HAP-1 (cell line): Measurements from ENCODE around the gene RTL1.

Experiments
- DNase-seq, 2 experiments: peaks; one replicate each; pipeline ENCODE4 v3.0.0-alpha.2; 2016 to 2020; ENCODE audit warnings: low spot score in 2 of 2
- H3K27me3 ChIP-seq: fragments of 250-450 bp; sonication (Bioruptor Pico); 2 replicates; pipeline ENCODE4 v1.5.1; 2020; ENCODE audit warnings: low read depth, mild to moderate bottlenecking, moderate library complexity
- H3K36me3 ChIP-seq: fragments of 250-450 bp; sonication (Bioruptor Pico); replicated peaks from 2 replicates; pipeline ENCODE4 v1.5.1; 2020; ENCODE audit warnings: mild to moderate bottlenecking
- H3K4me1 ChIP-seq: fragments of 250-450 bp; sonication (Bioruptor Pico); 2 replicates; pipeline ENCODE4 v1.5.1; 2020; ENCODE audit warnings: mild to moderate bottlenecking
- H3K4me3 ChIP-seq: fragments of 250-450 bp; sonication (Bioruptor Pico); 2 replicates; pipeline ENCODE4 v1.5.1; 2020; ENCODE audit warnings: mild to moderate bottlenecking, moderate library complexity
- H3K9me3 ChIP-seq: fragments of 250-450 bp; sonication (Bioruptor Pico); 2 replicates; pipeline ENCODE4 v1.5.1; 2020; ENCODE audit warnings: mild to moderate bottlenecking, moderate library complexity
- in situ Hi-C: fragments of 300-500 bp; cut with MboI; formaldehyde crosslinking; loops from 3 replicates; pipeline ENCODE4 v1.14.3; 2020; ENCODE audit warnings: low sequenced_read_pairs, inconsistent platforms, mixed read lengths

Gene RTL1

DNA sequence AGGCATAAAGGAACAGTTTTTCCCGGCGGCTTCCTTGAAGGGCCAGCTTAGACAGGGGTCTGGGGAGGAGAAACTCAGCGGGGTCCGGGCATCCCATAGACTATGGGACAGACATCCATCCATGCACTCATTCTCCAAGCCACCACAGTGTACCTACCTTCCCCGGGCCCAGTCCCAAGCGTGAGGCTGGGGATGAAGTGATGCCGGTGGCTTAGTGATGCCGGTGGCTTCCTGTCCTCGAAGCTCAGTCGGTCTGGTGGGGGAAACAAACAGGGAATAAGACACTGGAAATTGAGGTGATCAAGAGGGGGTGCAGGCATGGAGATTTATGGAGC, 421 bp downstream of the RTL1 start:
- H3K27me3 ChIP-seq: peaks cover 16% of the 10 kb centered on the region
- no peak for DNase-seq
- in situ Hi-C loops: loop anchor here (10.0 kb wide), 1 partner anchor 722 kb away; no protein-coding TSS in a partner anchor
- no peaks in the 10 kb centered on the region for H3K36me3 ChIP-seq
- H3K4me1 ChIP-seq: peaks cover 24% of the 10 kb centered on the region
- H3K4me3 ChIP-seq: no peak overlapping the region
- no peaks in the 10 kb centered on the region for H3K9me3 ChIP-seq

GRCh38 chr14:100902295-100903133, 1.0 kb downstream of the RTL1 start:
- peak in 1 of 2 experiments; percentile 43 for DNase-seq
- Histone ChIP-seq H3K36me3 (no peaks in the 10 kb centered on the region), H3K4me1 (peaks cover 28% of the 10 kb centered on the region), H3K4me3 (no peak overlapping the region), H3K9me3 (no peaks in the 10 kb centered on the region), H3K27me3 (peaks cover 16% of the 10 kb centered on the region)
- in situ Hi-C loops: loop anchor here (10.0 kb wide), 1 partner anchor 722 kb away; no protein-coding TSS in a partner anchor

- Histone ChIP-seq H3K4me3 (no peak overlapping the region), H3K27me3 (peaks cover 13% of the 10 kb centered on the region), H3K9me3 (no peaks in the 10 kb centered on the region), H3K36me3 (no peaks in the 10 kb centered on the region), H3K4me1 (peaks cover 31% of the 10 kb centered on the region)
- DNase-seq: no peak
- in situ Hi-C loops: loop anchor here (10.0 kb wide), 1 partner anchor 723 kb away; no protein-coding TSS in a partner anchor
Observed at GRCh38 chr14:100901391-100902183, 1.9 kb downstream of the RTL1 start.

DNA sequence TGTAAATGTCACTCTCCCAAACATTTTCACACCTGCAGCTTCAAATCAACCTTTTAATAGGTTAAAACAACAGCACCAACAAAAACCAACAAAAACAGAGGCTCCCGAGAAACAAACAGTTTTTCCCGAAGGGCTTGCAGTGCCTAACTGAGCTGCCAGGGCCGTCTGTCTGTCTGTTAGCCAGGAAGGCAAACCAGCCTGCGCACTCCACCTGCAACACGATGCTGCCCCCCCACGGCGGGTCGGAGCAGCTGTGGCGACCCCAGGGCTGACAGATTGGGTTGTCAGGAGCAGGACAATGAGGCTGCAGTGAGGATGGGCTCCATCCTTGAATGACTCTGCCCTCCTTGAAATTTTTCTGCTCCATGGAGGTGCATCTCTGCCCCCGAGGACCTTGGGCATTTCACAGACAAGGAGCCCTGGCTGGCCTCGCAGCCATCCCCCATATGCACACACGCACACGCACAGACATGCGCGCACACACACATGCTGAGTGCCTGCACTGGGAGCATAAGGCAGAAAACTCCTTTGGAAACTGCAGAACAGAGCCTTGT, 2.6 kb downstream of the RTL1 start:
- Histone ChIP-seq H3K4me3 (no peak overlapping the region), H3K36me3 (no peaks in the 10 kb centered on the region), H3K4me1 (peaks cover 31% of the 10 kb centered on the region), H3K27me3 (peaks cover 10% of the 10 kb centered on the region), H3K9me3 (no peaks in the 10 kb centered on the region)
- in situ Hi-C loops: loop anchor here (10.0 kb wide), 1 partner anchor 724 kb away; no protein-coding TSS in a partner anchor
- peak; percentile 52 to 90 for DNase-seq

- Histone ChIP-seq H3K9me3 (no peaks in the 10 kb centered on the region), H3K36me3 (no peaks in the 10 kb centered on the region), H3K4me3 (no peak overlapping the region), H3K27me3 (peaks cover 3% of the 10 kb centered on the region), H3K4me1 (peaks cover 31% of the 10 kb centered on the region)
- peak; percentile 45 to 63 for DNase-seq
- in situ Hi-C loops: loop anchor here (5.0 to 10.0 kb wide), 2 partner anchors 233 to 725 kb away; no protein-coding TSS in a partner anchor
Observed at GRCh38 chr14:100899884-100900771, 3.4 kb downstream of the RTL1 start.

DNA sequence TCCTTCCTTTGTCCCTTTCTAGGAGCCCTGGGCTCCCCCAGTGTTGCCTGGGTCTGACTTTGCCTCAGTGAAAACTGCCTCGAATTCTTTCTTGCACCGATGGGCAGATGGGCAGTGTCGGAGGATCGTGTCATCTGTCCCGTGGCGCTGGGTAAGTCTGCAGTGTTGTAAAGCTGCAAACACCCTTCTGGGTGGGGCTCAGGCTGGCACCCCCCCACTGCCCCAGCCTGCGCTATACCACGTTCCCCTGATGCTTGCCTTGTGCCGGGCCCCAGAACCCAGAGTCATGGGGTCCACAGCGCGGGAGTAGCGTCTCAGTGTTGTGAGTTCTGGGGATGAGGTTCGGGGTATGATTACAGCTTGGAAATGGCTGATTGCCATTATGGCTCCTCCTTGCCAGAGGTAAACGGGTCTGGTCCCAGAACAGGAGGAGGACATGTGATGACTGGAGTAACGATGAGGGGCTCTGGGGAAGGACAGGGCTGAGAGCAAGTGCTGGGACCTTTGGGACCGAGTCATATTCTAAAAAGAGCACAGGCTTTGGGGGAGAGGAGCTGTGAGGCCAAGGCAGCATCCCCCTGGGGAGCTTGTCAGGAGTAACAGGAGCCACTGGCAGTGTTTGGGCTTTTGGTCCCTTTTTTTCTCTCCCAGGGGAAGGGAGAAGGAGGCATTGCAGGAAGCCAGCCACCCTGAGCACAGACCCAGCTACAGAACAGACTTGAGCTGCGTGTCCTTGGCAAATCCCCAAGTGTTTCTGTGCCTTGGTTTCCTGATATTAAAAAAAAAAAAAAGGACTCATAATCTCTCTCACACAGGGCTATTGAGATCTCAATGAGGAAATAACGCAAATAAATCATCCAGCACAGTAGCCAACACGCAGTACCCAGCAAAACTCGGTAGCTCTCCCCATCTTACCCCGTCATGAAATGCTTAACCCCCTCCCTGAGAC, 4.3 kb downstream of the RTL1 start:
- Histone ChIP-seq H3K36me3 (no peaks in the 10 kb centered on the region), H3K27me3 (no peaks in the 10 kb centered on the region), H3K4me3 (no peak overlapping the region), H3K9me3 (no peaks in the 10 kb centered on the region), H3K4me1 (peaks cover 31% of the 10 kb centered on the region)
- DNase-seq: no peak
- in situ Hi-C loops: loop anchor here (5.0 kb wide), 1 partner anchor 232 kb away; no protein-coding TSS in a partner anchor

- Histone ChIP-seq H3K36me3 (no peaks in the 10 kb centered on the region), H3K4me3 (no peak overlapping the region), H3K9me3 (no peaks in the 10 kb centered on the region), H3K4me1 (peaks cover 31% of the 10 kb centered on the region), H3K27me3 (no peaks in the 10 kb centered on the region)
- in situ Hi-C loops: loop anchor here (5.0 kb wide), 1 partner anchor 231 kb away; no protein-coding TSS in a partner anchor
- DNase-seq: no peak
Observed at GRCh38 chr14:100898465-100898864, 5.1 kb downstream of the RTL1 start.

- H3K9me3 ChIP-seq: no peaks in the 10 kb centered on the region
- peaks cover 31% of the 10 kb centered on the region for H3K4me1 ChIP-seq
- H3K36me3 ChIP-seq: no peaks in the 10 kb centered on the region
- H3K4me3 ChIP-seq: no peak overlapping the region
- DNase-seq: no peak
- in situ Hi-C loops: loop anchor here (5.0 kb wide), 1 partner anchor 229 kb away; no protein-coding TSS in a partner anchor
- H3K27me3 ChIP-seq: no peaks in the 10 kb centered on the region
Observed at GRCh38 chr14:100896369-100897060, 7.0 kb downstream of the RTL1 start.

GRCh38 chr14:100895411-100895810, 8.1 kb downstream of the RTL1 start:
- Histone ChIP-seq H3K36me3 (no peaks in the 10 kb centered on the region), H3K9me3 (no peaks in the 10 kb centered on the region), H3K4me3 (no peak overlapping the region), H3K4me1 (peaks cover 27% of the 10 kb centered on the region), H3K27me3 (no peaks in the 10 kb centered on the region)
- DNase-seq: no peak
- in situ Hi-C loops: loop anchor here (5.0 kb wide), 1 partner anchor 228 kb away; no protein-coding TSS in a partner anchor

DNA sequence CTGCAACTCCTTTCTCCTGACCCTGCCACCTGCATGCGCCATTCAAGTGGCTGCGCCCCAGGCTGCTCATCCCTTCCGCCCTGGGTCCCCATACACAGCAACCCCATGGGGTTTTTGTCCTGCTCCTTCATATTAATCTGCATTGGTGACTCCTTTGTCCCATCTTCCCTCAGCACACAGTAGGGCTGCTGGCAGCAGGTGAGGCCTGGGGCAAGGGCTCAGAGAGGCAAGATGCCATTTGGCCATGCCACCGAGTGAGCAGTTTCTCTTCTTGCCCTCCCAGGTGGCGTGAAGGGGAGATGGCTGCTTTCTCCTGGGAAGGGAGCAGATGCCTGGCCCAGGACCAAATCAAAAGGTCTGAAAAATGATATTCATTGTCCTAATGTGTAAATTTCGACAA, 9.1 kb downstream of the RTL1 start:
- peaks cover 19% of the 10 kb centered on the region for H3K4me1 ChIP-seq
- H3K36me3 ChIP-seq: no peaks in the 10 kb centered on the region
- in situ Hi-C loops: no loop called here

GRCh38 chr14:100893760-100894159, 9.8 kb downstream of the RTL1 start:
- H3K4me3 ChIP-seq: no peak overlapping the region
- no peaks in the 10 kb centered on the region for H3K9me3 ChIP-seq
- H3K27me3 ChIP-seq: no peaks in the 10 kb centered on the region
- DNase-seq: peak in 1 of 2 experiments; percentile 3
- in situ Hi-C loops: no loop called here
- H3K36me3 ChIP-seq: no peaks in the 10 kb centered on the region
- H3K4me1 ChIP-seq: peaks cover 14% of the 10 kb centered on the region

More for the DNA sequence above, 9.1 kb downstream of the RTL1 start:
- Histone ChIP-seq H3K4me3 (no peak overlapping the region), H3K9me3 (no peaks in the 10 kb centered on the region), H3K27me3 (no peaks in the 10 kb centered on the region)
- no peak for DNase-seq
